Sigmoid colon (tissue), 7 donors: ENCODE data around the gene LCMT1. TPM values are rescaled to one million over a fixed set of nuclear protein-coding genes. Genes with fewer than 3 reads are reported as not detected.

ENCODE experiments used
- DNase-seq: peaks from one replicate; pipeline ENCODE4 v3.0.0-alpha.2; 2019
- H3K27ac ChIP-seq, 4 donors: fragments of 200-600 bp; sonication (generic); one replicate each; pipeline ENCODE4 v1.5.1; 2016 to 2019; ENCODE audit warnings: mild to moderate bottlenecking in 1 of 4
- H3K27me3 ChIP-seq, 3 donors: fragments of 200-600 bp; sonication (generic); one replicate each; pipeline ENCODE4 v1.5.1; 2019; ENCODE audit warnings: mild to moderate bottlenecking in 1 of 3
- H3K36me3 ChIP-seq, 4 donors: fragments of 200-600 bp; sonication (generic); one replicate each; pipeline ENCODE4 v1.5.1; 2016 to 2019
- H3K4me1 ChIP-seq, 4 donors: fragments of 200-600 bp; sonication (generic); one replicate each; pipeline ENCODE4 v1.5.1; 2017 to 2019
- H3K4me3 ChIP-seq, 4 donors: fragments of 200-600 bp; sonication (generic); one replicate each; pipeline ENCODE4 v1.5.1; 2017 to 2019; ENCODE audit warnings: mild to moderate bottlenecking in 2 of 4, moderate library complexity in 1 of 4
- H3K9me3 ChIP-seq, 4 donors: fragments of 200-600 bp in 3 of 4; sonication (generic) in 3 of 4; one replicate each; pipeline versions ENCODE4 v1.5.1 to v1.6.1; 2013 to 2019
- EP300 ChIP-seq, 4 donors: sonication (generic); formaldehyde crosslinking; IDR thresholded peaks; one replicate each; pipeline ENCODE4 v1.6.1; 2017; ENCODE audit warnings: antibody characterized with exemption in 4 of 4
- POLR2A ChIP-seq, 2 donors: fragments of 450-650 bp; IDR thresholded peaks; one replicate each; pipeline ENCODE4 v1.6.1; 2016; ENCODE audit warnings: antibody characterized with exemption in 2 of 2, mild to moderate bottlenecking in 2 of 2, moderate library complexity in 2 of 2
- POLR2AphosphoS5 ChIP-seq, 4 donors: sonication (generic); formaldehyde crosslinking; IDR thresholded peaks; one replicate each; pipeline ENCODE4 v1.6.1; 2017; ENCODE audit warnings: antibody characterized with exemption in 4 of 4
- WGBS, 2 donors: extraction: QIAGEN DNeasy Blood & Tissue Kit; methylation state at CpG; one replicate each; pipeline ENCODE4 v1.1.7; 2013; 5-methylcytosine and 5-hydroxymethylcytosine counted together
- intact Hi-C: fragments of 100-400 bp; cut with DNase I; formaldehyde crosslinking; loops from one replicate; pipeline ENCODE4 v1.15.1; 2023
- polyA plus RNA-seq, 3 donors: library from polyadenylated mRNA; stranded (reverse); fragments of 200-250 nt; gene quantifications; one replicate each; pipeline ENCODE4 v1.2.3, GENCODE V29; 2013
- total RNA-seq, 4 donors: library from RNA; depleted of rRNA; stranded (reverse); fragments of >200 nt; gene quantifications; one replicate each; pipeline ENCODE4 v1.1.0, GENCODE V29; 2016
- TF ChIP-seq, protein P1 (sequence below), 4 experiments: fragments of 450-650 bp in 3 of 4; fragments of 200-600 bp in 1 of 4; IDR thresholded peaks; one replicate each; pipeline ENCODE4 v1.5.1; 2016 to 2019; ENCODE audit warnings: antibody characterized with exemption in 4 of 4, mild to moderate bottlenecking in 3 of 4, moderate library complexity in 2 of 4
- donor health status: healthy with polysubstance abuse.
- donor health status: Bipolar disorder and iron deficiency.
- donor health status: healthy.

LCMT1 gene
- total and polyA plus RNA-seq, 7 donors, result 27.0 to 61.5 (median 43.5) TPM

DNA sequence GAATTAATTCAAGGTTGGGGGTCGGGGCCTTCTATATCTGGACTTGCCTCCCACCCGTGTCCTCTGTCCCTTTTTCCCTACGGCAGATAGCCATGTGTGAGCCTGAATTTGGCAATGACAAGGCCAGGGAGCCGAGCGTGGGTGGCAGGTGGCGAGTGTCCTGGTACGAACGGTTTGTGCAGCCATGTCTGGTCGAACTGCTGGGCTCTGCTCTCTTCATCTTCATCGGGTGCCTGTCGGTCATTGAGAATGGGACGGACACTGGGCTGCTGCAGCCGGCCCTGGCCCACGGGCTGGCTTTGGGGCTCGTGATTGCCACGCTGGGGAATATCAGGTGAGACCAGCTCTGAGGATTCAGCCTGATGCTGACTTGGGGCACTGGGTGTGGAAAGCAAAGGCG is 105.6 kb downstream of the LCMT1 start:
- no peaks in the 10 kb centered on the region for H3K27me3 ChIP-seq
- 63 to 88% methylated on average over 17 of the region's 17 CpGs for WGBS, 2 donors
- TF ChIP-seq, protein P1, sequence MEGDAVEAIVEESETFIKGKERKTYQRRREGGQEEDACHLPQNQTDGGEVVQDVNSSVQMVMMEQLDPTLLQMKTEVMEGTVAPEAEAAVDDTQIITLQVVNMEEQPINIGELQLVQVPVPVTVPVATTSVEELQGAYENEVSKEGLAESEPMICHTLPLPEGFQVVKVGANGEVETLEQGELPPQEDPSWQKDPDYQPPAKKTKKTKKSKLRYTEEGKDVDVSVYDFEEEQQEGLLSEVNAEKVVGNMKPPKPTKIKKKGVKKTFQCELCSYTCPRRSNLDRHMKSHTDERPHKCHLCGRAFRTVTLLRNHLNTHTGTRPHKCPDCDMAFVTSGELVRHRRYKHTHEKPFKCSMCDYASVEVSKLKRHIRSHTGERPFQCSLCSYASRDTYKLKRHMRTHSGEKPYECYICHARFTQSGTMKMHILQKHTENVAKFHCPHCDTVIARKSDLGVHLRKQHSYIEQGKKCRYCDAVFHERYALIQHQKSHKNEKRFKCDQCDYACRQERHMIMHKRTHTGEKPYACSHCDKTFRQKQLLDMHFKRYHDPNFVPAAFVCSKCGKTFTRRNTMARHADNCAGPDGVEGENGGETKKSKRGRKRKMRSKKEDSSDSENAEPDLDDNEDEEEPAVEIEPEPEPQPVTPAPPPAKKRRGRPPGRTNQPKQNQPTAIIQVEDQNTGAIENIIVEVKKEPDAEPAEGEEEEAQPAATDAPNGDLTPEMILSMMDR (IDR thresholded peaks at IDR 0.05), result no peak
- no peak for TF ChIP-seq POLR2A (IDR thresholded peaks at IDR 0.05)
- TF ChIP-seq EP300 (IDR thresholded peaks at IDR 0.05), result no peak
- TF ChIP-seq POLR2AphosphoS5 (IDR thresholded peaks at IDR 0.05), result no peak
- no peaks in the 10 kb centered on the region for H3K9me3 ChIP-seq
- no peaks in the 10 kb centered on the region for H3K36me3 ChIP-seq
- no peak overlapping the region for H3K4me3 ChIP-seq
- intact Hi-C loops, result no loop called here
- H3K27ac ChIP-seq, result no peak overlapping the region
- DNase-seq, result no peak
- H3K4me1 ChIP-seq, result no peaks in the 10 kb centered on the region

- Histone ChIP-seq H3K9me3 (no peaks in the 10 kb centered on the region), H3K4me3 (no peak overlapping the region), H3K27ac (no peak overlapping the region), H3K4me1 (no peaks in the 10 kb centered on the region), H3K27me3 (no peaks in the 10 kb centered on the region), H3K36me3 (no peaks in the 10 kb centered on the region)
- TF ChIP-seq POLR2AphosphoS5 (IDR thresholded peaks at IDR 0.05) (no peak), EP300 (IDR thresholded peaks at IDR 0.05) (no peak), POLR2A (IDR thresholded peaks at IDR 0.05) (no peak)
- TF ChIP-seq, protein P1 (IDR thresholded peaks at IDR 0.05), result no peak
- no peak for DNase-seq
- intact Hi-C loops, result no loop called here
- WGBS, 2 donors, result 90 to 93% methylated on average over 4 of the region's 4 CpGs
Measured at GRCh38 chr16:25217921-25218320, 106.4 kb downstream of the LCMT1 start.

- H3K27ac ChIP-seq, result no peak overlapping the region
- no peak for DNase-seq
- 45 to 65% methylated on average over 3 of the region's 3 CpGs for WGBS, 2 donors
- H3K4me1 ChIP-seq, result no peaks in the 10 kb centered on the region
- TF ChIP-seq POLR2AphosphoS5 (IDR thresholded peaks at IDR 0.05) (no peak), EP300 (IDR thresholded peaks at IDR 0.05) (no peak), POLR2A (IDR thresholded peaks at IDR 0.05) (no peak)
- TF ChIP-seq, protein P1 (IDR thresholded peaks at IDR 0.05), result no peak
- no peaks in the 10 kb centered on the region for H3K27me3 ChIP-seq
- no peaks in the 10 kb centered on the region for H3K9me3 ChIP-seq
- intact Hi-C loops, result no loop called here
- no peak overlapping the region for H3K4me3 ChIP-seq
- H3K36me3 ChIP-seq, result no peaks in the 10 kb centered on the region
Measured at GRCh38 chr16:25219070-25219737, 107.7 kb downstream of the LCMT1 start.

GRCh38 chr16:25222959-25223358 is 111.4 kb downstream of the LCMT1 start:
- Histone ChIP-seq H3K4me3 (no peak overlapping the region), H3K27ac (no peak overlapping the region), H3K27me3 (no peaks in the 10 kb centered on the region), H3K36me3 (no peaks in the 10 kb centered on the region), H3K4me1 (peaks cover 0 to 4% (median 2%) of the 10 kb centered on the region in 4 donors), H3K9me3 (no peaks in the 10 kb centered on the region)
- intact Hi-C loops, result no loop called here
- DNase-seq, result no peak
- TF ChIP-seq EP300 (IDR thresholded peaks at IDR 0.05) (no peak), POLR2AphosphoS5 (IDR thresholded peaks at IDR 0.05) (no peak), POLR2A (IDR thresholded peaks at IDR 0.05) (no peak)
- TF ChIP-seq, protein P1 (IDR thresholded peaks at IDR 0.05), result no peak
- 84 to 86% methylated on average over 8 of the region's 8 CpGs for WGBS, 2 donors

DNA sequence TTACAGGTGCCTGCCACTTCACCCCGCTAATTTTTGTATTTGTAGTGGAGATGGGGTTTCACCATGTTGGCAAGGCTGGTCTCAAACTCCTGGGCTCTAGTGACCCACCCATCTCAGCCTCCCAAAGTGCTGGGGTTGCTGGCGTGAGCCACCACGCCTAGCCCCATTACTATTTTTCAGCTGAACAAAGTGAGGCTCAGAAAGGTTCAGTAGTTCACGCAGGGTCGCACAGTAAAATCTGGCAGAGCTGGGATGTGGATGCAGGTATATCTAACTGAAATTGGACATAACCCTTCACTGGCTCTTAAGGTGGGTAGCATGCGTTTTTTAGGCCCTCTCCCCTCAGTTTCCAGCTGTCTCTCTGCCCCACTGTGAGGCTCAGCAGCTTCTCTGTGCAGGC is 112.4 kb downstream of the LCMT1 start:
- Histone ChIP-seq H3K9me3 (no peaks in the 10 kb centered on the region), H3K36me3 (no peaks in the 10 kb centered on the region), H3K4me1 (peaks cover 0 to 4% (median 2%) of the 10 kb centered on the region in 4 donors), H3K4me3 (no peak overlapping the region), H3K27me3 (no peaks in the 10 kb centered on the region), H3K27ac (no peak overlapping the region)
- DNase-seq, result no peak
- TF ChIP-seq, protein P1 (IDR thresholded peaks at IDR 0.05), result no peak
- TF ChIP-seq EP300 (IDR thresholded peaks at IDR 0.05) (no peak), POLR2A (IDR thresholded peaks at IDR 0.05) (no peak), POLR2AphosphoS5 (IDR thresholded peaks at IDR 0.05) (no peak)
- WGBS, 2 donors, result 75 to 84% methylated on average over 6 of the region's 6 CpGs
- intact Hi-C loops, result loop anchor here (2.0 kb wide), 1 partner anchor 167 kb away; no protein-coding TSS in a partner anchor
